HG03097 (cell line): ENCODE data around the gene CILP.

Experiments
- ATAC-seq: cut with Tn5 transposase; IDR thresholded peaks from one replicate; pipeline ENCODE4 v1.9.1; 2021; ENCODE audit not compliant: unreplicated experiment, low FRiP score

Gene CILP

GRCh38 chr15:65223996-65224395, 12.7 kb upstream of the CILP start:
- ATAC-seq, result no peak

GRCh38 chr15:65222891-65223290, 11.6 kb upstream of the CILP start:
- ATAC-seq, result no peak

GRCh38 chr15:65221697-65222096, 10.4 kb upstream of the CILP start:
- no peak for ATAC-seq

GRCh38 chr15:65219137-65219536, 7.9 kb upstream of the CILP start:
- ATAC-seq, result no peak

GRCh38 chr15:65217526-65218482, 6.5 kb upstream of the CILP start:
- ATAC-seq, result no peak

- no peak for ATAC-seq
Observed at GRCh38 chr15:65215496-65215895, 4.2 kb upstream of the CILP start.

GRCh38 chr15:65214010-65214409, 2.7 kb upstream of the CILP start:
- ATAC-seq, result no peak

GRCh38 chr15:65213241-65213640, 2.0 kb upstream of the CILP start:
- ATAC-seq, result no peak

GRCh38 chr15:65212097-65212496, 824 bp upstream of the CILP start:
- no peak for ATAC-seq

- ATAC-seq, result no peak
Observed at GRCh38 chr15:65211482-65211982, 259 bp upstream of the CILP start.

GRCh38 chr15:65209701-65210643, 1.3 kb downstream of the CILP start:
- ATAC-seq, result no peak

GRCh38 chr15:65208647-65209046, 2.6 kb downstream of the CILP start:
- no peak for ATAC-seq

- ATAC-seq, result no peak
Observed at GRCh38 chr15:65207280-65207840, 3.9 kb downstream of the CILP start.

GRCh38 chr15:65206750-65207149, 4.5 kb downstream of the CILP start:
- no peak for ATAC-seq

- ATAC-seq, result no peak
Observed at GRCh38 chr15:65204931-65205660, 6.2 kb downstream of the CILP start.

GRCh38 chr15:65204236-65204930, 6.9 kb downstream of the CILP start:
- no peak for ATAC-seq

GRCh38 chr15:65201918-65202317, 9.4 kb downstream of the CILP start:
- ATAC-seq, result no peak

GRCh38 chr15:65198571-65198970, 12.7 kb downstream of the CILP start:
- no peak for ATAC-seq

GRCh38 chr15:65197337-65197645, 14.0 kb downstream of the CILP start:
- ATAC-seq, result no peak
